ENCODE measurements around the gene PARP14. TPM values are rescaled to one million over a fixed set of nuclear protein-coding genes. Genes with fewer than 3 reads are reported as not detected.

PARP14 gene
- total RNA-seq, 1 experiment from 2014 or later = 46.0 TPM

DNA sequence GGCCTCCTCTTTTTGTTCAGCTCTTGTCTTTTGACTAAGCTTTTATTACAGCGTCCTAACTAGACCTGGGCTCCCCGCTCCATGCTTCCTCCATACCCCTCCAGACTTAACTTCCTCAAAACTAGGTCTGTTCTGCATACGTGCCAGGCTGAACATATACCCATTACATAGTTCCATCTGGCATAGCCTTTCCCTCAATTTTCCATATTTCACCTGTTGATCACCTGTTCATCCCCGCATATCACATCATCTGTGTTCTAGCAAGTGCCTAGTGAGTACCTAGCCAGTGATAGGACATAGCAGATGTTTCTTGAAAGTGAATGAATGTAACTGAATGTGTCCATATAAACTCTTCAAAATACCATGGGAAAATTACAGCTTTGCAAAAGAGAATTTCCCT, 36.0 kb downstream of the PARP14 start:
- no peaks in the 10 kb centered on the region for H3K27me3 ChIP-seq (ENCODE audit: control insufficient read depth, insufficient read depth, low read length)
- H3K36me3 ChIP-seq (ENCODE audit: control insufficient read depth, insufficient read depth, low read length) = 0 out of 2 replicates have a peak, but pooled peaks cover 2% of the 10 kb centered on the region
- ChIA-PET CTCF (no interaction called here), POLR2A (no interaction called here)
- no peak for DNase-seq (ENCODE audit: low read depth, low spot score)
- TF ChIP-seq SIN3A (IDR thresholded peaks at IDR 0.05; ENCODE audit: borderline replicate concordance, insufficient read depth, low read depth, low read length) (no peak), POLR2AphosphoS5 (IDR thresholded peaks at IDR 0.05; ENCODE audit: low read depth, low read length) (no peak), TCF7L2 (IDR thresholded peaks at IDR 0.05; ENCODE audit: low read depth, low read length) (no peak)
- TF ChIP-seq, protein P1, sequence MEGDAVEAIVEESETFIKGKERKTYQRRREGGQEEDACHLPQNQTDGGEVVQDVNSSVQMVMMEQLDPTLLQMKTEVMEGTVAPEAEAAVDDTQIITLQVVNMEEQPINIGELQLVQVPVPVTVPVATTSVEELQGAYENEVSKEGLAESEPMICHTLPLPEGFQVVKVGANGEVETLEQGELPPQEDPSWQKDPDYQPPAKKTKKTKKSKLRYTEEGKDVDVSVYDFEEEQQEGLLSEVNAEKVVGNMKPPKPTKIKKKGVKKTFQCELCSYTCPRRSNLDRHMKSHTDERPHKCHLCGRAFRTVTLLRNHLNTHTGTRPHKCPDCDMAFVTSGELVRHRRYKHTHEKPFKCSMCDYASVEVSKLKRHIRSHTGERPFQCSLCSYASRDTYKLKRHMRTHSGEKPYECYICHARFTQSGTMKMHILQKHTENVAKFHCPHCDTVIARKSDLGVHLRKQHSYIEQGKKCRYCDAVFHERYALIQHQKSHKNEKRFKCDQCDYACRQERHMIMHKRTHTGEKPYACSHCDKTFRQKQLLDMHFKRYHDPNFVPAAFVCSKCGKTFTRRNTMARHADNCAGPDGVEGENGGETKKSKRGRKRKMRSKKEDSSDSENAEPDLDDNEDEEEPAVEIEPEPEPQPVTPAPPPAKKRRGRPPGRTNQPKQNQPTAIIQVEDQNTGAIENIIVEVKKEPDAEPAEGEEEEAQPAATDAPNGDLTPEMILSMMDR (IDR thresholded peaks at IDR 0.05) = no peak
- TF ChIP-seq, protein P2, sequence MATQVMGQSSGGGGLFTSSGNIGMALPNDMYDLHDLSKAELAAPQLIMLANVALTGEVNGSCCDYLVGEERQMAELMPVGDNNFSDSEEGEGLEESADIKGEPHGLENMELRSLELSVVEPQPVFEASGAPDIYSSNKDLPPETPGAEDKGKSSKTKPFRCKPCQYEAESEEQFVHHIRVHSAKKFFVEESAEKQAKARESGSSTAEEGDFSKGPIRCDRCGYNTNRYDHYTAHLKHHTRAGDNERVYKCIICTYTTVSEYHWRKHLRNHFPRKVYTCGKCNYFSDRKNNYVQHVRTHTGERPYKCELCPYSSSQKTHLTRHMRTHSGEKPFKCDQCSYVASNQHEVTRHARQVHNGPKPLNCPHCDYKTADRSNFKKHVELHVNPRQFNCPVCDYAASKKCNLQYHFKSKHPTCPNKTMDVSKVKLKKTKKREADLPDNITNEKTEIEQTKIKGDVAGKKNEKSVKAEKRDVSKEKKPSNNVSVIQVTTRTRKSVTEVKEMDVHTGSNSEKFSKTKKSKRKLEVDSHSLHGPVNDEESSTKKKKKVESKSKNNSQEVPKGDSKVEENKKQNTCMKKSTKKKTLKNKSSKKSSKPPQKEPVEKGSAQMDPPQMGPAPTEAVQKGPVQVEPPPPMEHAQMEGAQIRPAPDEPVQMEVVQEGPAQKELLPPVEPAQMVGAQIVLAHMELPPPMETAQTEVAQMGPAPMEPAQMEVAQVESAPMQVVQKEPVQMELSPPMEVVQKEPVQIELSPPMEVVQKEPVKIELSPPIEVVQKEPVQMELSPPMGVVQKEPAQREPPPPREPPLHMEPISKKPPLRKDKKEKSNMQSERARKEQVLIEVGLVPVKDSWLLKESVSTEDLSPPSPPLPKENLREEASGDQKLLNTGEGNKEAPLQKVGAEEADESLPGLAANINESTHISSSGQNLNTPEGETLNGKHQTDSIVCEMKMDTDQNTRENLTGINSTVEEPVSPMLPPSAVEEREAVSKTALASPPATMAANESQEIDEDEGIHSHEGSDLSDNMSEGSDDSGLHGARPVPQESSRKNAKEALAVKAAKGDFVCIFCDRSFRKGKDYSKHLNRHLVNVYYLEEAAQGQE (IDR thresholded peaks at IDR 0.05; ENCODE audit: insufficient read depth in 1 of 2, low read depth in 2 of 2, low read length in 1 of 2) = no peak
- BruUV-seq (replicated peaks) = no TSS peak
- ATAC-seq = no peak
- intact Hi-C loops (cut with micrococcal nuclease; ENCODE audit: unreplicated experiment) = no loop called here
- in situ Hi-C loops (cut with HindIII; ENCODE audit: low pct_unique_long_range_greater_than_20kb, low sequenced_read_pairs) = no loop called here
- no peaks in the 10 kb centered on the region for H3K4me1 ChIP-seq (ENCODE audit: control insufficient read depth, insufficient read depth, low read length)
- no peak overlapping the region for H3K4me3 ChIP-seq (ENCODE audit: low read depth in 2 of 2, low read length in 2 of 2)
- no peaks in the 10 kb centered on the region for H3K9me3 ChIP-seq (ENCODE audit: control insufficient read depth, insufficient read depth, low read depth, low read length)
- H3K27ac ChIP-seq (ENCODE audit: low read length) = no peak overlapping the region

DNA sequence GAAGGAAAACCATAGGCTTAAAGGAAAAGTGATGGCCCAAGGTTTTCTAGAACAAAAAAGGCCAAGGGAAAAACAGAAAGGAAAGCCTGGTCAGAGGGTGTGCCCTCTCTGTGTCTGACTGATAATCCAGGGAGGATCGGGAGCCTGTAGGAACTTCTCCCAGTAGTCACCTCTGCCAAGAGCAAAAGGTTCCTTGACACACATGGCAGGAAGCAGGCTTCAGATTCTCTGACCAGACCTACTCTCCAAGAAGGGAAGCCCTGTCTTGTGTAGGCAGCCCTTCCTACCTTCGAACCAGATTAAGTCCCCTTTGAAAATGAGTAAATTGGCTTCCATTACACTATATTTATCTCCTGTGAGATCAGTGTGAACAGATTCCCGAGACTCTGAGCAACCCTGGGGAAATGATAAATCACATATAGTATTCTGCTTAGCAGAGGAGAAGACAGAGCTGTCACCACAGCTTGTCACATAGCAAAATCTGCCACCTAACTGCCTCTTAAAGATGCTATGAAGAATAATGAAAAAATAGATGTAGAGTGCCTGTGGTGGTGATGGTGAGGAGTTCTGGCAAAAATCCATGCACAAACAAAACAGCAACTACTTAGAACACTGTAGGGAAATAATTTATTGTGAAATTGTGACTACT, 38.8 kb downstream of the PARP14 start:
- ChIA-PET POLR2A (no interaction called here), CTCF (no interaction called here)
- Histone ChIP-seq H3K36me3 (ENCODE audit: control insufficient read depth, insufficient read depth, low read length) (0 out of 2 replicates have a peak, but pooled peaks cover 2% of the 10 kb centered on the region), H3K9me3 (ENCODE audit: control insufficient read depth, insufficient read depth, low read depth, low read length) (no peaks in the 10 kb centered on the region), H3K4me3 (ENCODE audit: low read depth in 2 of 2, low read length in 2 of 2) (no peak overlapping the region), H3K27me3 (ENCODE audit: control insufficient read depth, insufficient read depth, low read length) (no peaks in the 10 kb centered on the region), H3K4me1 (ENCODE audit: control insufficient read depth, insufficient read depth, low read length) (no peaks in the 10 kb centered on the region), H3K27ac (ENCODE audit: low read length) (no peak overlapping the region)
- BruUV-seq (replicated peaks) = no TSS peak
- no peak for DNase-seq (ENCODE audit: low read depth, low spot score)
- intact Hi-C loops (cut with micrococcal nuclease; ENCODE audit: unreplicated experiment) (no loop called here), in situ Hi-C loops (cut with HindIII; ENCODE audit: low pct_unique_long_range_greater_than_20kb, low sequenced_read_pairs) (no loop called here)
- no peak for ATAC-seq
- TF ChIP-seq, protein P2 (IDR thresholded peaks at IDR 0.05; ENCODE audit: insufficient read depth in 1 of 2, low read depth in 2 of 2, low read length in 1 of 2) = no peak
- TF ChIP-seq, protein P1 (IDR thresholded peaks at IDR 0.05) = no peak
- no peak for TF ChIP-seq POLR2AphosphoS5 (IDR thresholded peaks at IDR 0.05; ENCODE audit: low read depth, low read length)
- no peak for TF ChIP-seq TCF7L2 (IDR thresholded peaks at IDR 0.05; ENCODE audit: low read depth, low read length)
- TF ChIP-seq SIN3A (IDR thresholded peaks at IDR 0.05; ENCODE audit: borderline replicate concordance, insufficient read depth, low read depth, low read length) = no peak

Measured in Panc1 (cell line).